NCI-H524 treated with DMSO at 0.1 percent for 48 hours (cell line): ENCODE measurements around the gene MYBPH.

Source experiments
- DNase-seq: peaks from one replicate; lab custom pipeline; 2025; lab: John Stamatoyannopoulos, UW

MYBPH gene

GRCh38 chr1:203200916-203201315 is 25.3 kb upstream of the MYBPH start:
- DNase-seq = no peak

GRCh38 chr1:203199816-203200571 is 24.4 kb upstream of the MYBPH start:
- DNase-seq = no peak

GRCh38 chr1:203199481-203199815 is 23.8 kb upstream of the MYBPH start:
- DNase-seq = no peak

DNA sequence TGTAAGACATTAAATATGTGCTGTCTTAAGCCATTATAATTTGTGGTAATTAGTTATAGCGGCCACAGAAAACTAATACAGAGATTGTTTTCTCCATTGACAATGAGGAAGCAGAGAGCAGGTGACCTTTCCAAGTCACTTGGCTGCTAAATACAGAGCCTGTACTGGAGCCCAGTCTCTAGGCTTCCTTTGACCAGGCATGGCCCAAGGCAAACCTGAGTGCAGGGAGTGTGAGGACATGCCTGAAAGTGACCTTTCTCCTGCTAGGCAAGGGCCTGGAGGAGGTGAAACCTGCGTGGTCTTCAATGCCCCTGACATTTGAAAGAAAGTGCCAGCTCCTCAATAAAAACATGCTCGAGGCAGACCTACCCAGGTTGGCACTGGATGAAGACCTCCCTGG is 23.4 kb upstream of the MYBPH start:
- no peak for DNase-seq

GRCh38 chr1:203197625-203198024 is 22.0 kb upstream of the MYBPH start:
- no peak for DNase-seq

DNA sequence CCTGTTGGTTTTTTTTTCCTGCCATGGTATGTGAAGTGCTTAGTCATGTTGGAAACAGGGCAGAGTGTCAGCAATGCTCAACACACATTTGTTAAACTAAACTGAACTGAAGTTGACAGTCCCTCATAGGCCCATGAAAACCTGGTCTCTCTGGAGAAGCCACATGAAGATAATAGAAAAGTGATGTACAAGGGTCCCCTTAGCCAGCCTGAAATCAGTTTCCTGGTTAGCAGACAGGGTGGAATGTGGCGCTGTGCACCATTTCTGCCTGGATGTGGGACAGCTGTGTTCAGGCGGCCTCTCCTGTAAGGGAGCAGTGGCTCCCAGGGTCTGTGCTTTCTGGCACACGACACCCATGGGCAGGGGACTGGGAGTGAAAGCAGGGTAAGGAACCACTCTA is 20.7 kb upstream of the MYBPH start:
- DNase-seq = no peak

DNA sequence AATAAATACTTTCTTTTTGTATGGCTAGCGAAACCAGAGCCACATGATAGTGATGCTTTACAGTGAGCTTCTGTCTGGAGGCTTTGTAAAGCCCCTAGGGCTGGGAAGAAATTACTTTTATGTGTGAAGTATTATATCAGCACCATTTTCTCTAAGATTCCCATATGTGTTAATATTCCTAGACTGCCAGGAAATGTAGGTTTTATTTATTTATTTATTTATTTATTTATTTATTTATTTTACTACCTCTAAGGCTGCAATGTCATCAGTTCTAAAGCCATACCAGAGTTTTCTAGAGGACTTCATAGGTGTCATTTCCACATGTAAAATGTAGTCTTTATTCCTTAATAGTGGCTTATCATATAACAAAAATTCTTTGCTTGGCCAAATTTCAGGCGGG is 15.3 kb upstream of the MYBPH start:
- no peak for DNase-seq

GRCh38 chr1:203189951-203190352 is 14.3 kb upstream of the MYBPH start:
- DNase-seq = no peak

GRCh38 chr1:203188686-203189232 is 13.1 kb upstream of the MYBPH start:
- no peak for DNase-seq

DNA sequence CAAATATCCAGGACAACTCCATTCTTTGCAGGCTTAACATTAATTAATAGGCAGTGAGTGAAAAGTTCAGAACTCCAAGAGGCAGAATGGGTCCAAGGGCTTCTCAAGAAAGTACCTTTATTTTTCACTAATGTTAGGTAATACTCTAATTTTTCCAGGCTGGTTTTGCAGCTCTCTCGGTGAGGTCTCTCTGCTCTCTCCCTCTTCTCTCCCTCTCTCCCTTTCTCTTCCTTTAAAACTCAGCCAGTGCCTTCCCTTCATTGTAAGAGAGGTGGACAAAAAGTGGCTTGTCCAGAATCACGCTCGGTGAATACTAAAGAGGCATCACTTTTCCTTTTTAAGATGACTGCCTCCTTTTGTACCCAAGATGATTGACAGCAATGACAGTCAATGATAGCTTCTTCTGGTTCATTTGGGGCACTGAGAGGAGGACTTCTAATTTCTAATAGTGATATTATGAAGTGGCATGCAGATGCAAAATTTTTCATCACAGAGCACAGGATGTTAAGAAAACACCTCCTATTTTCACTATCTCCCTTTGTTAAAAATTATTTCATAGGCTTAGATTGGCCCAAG is 12.2 kb upstream of the MYBPH start:
- no peak for DNase-seq

- DNase-seq = no peak
These were observed 11.7 kb upstream of the MYBPH start for GRCh38 chr1:203187304-203187685.

- DNase-seq = no peak
These were observed 11.0 kb upstream of the MYBPH start, which contains the start of gene CHI3L1 for GRCh38 chr1:203186446-203187303. CHI3L1 (minus strand) TSS chr1:203186704; CDS start chr1:203186623, 81 bp downstream.

DNA sequence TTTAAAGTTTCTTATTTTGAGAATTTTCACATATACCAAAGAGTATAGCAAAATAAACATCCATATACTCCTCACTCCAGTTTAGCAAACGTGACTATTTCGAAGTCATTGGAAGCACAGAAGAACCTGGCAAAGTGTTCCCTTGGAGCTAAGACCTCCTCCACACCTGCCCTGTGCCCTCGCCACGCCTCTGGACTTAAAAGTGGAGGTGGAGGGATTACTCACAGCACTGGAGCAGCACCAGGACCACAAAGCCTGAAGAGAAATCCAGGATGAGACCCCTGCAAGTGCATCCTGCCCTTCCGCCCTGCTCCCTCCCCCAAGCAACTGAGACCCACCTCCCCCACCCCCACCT is 10.4 kb upstream of the MYBPH start:
- no peak for DNase-seq

DNA sequence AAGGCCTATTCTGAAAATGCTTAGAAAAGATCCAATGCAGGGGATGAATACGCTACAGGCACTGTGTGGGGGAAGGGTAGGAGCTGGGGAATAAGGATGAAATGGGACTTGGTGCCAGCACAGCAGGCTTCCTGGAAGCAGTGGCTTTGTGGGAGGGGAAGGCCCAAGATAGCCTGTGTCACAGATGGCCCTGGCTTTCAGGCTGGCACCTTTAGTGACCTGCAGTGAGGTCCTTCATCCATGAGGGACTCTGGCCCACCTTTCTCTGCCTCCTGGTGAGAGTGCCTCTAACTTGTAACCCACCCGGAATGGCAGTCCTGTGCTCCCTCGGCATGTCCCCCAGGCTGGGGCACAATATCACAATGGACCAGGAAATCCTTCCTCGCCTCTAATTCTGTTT is 10.0 kb upstream of the MYBPH start:
- DNase-seq = no peak

GRCh38 chr1:203185061-203185461 is 9.4 kb upstream of the MYBPH start:
- DNase-seq = no peak

GRCh38 chr1:203184467-203184866 is 8.8 kb upstream of the MYBPH start:
- DNase-seq = no peak

DNA sequence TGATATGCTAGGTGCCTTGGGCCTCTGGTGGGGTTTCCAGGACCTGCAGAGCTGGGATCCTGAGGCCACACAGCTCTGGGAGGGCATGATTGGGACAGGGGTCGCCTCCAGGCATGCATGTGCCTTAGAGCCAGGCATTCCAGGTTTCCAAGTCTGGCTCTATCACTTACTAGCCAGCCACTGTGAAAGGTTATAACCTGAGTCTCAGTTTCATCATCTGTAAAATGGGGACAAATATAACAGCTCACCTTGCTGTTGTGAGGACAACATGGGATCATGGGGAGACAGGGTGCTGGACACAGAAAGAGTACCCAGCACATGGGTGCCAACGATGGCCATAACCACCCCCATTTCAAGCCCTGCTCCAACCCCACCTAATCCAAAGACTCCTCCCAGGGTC is 8.2 kb upstream of the MYBPH start:
- no peak for DNase-seq

GRCh38 chr1:203182387-203182953 is 6.8 kb upstream of the MYBPH start:
- DNase-seq = no peak

- no peak for DNase-seq
These were observed 6.2 kb upstream of the MYBPH start for GRCh38 chr1:203181586-203182386.

GRCh38 chr1:203180611-203181330 is 5.1 kb upstream of the MYBPH start:
- DNase-seq = no peak

- no peak for DNase-seq
These were observed 4.0 kb upstream of the MYBPH start for GRCh38 chr1:203179667-203180005.
